Small intestine (tissue), 7 donors: ENCODE results near the gene EXOSC6. TPM values are rescaled to one million over a fixed set of nuclear protein-coding genes. Genes with fewer than 3 reads are reported as not detected.
"Not testable (repeated sequence)": the region's sequence is repeated elsewhere in the genome, so short reads cannot be mapped to it uniquely, and the experiment has no call there.

ENCODE experiments used
- DNase-seq, 2 donors: peaks; one replicate each; pipeline versions ENCODE4 v3.0.0 to v3.0.0-alpha.2; 2013
- FAIRE-seq: peaks from 2 replicates; lab custom pipeline; 2012; peaks lifted over from hg19 to GRCh38; lab: Jason Lieb, UNC
- H3K27ac ChIP-seq, 3 donors: one replicate each; pipeline ENCODE4 v1.5.1; 2013; ENCODE audit warnings: low read length in 2 of 3, mild to moderate bottlenecking in 2 of 3, control low read depth in 1 of 3, inconsistent platforms in 1 of 3, low read depth in 1 of 3, moderate library complexity in 1 of 3
- H3K27me3 ChIP-seq, 3 donors: one replicate each; pipeline ENCODE4 v1.6.1; 2013; ENCODE audit warnings: low read length in 3 of 3, inconsistent platforms in 1 of 3; ENCODE audit not compliant: control insufficient read depth in 3 of 3, insufficient read depth in 3 of 3
- H3K36me3 ChIP-seq, 3 donors: one replicate each; pipeline ENCODE4 v1.6.1; 2013; ENCODE audit warnings: low read length in 3 of 3, inconsistent platforms in 1 of 3, low read depth in 1 of 3, mild to moderate bottlenecking in 1 of 3, moderate library complexity in 1 of 3; ENCODE audit not compliant: control insufficient read depth in 3 of 3, insufficient read depth in 2 of 3
- H3K4me1 ChIP-seq, 3 donors: one replicate each; pipeline ENCODE4 v1.6.1; 2013; ENCODE audit warnings: low read length in 2 of 3, inconsistent platforms in 1 of 3, low read depth in 1 of 3, mild to moderate bottlenecking in 1 of 3, moderate library complexity in 1 of 3; ENCODE audit not compliant: control insufficient read depth in 3 of 3, insufficient read depth in 2 of 3
- H3K4me3 ChIP-seq, 3 donors: one replicate each; pipeline ENCODE4 v1.5.1; 2013; ENCODE audit warnings: low read length in 3 of 3, control low read depth in 1 of 3, inconsistent platforms in 1 of 3, low read depth in 1 of 3, mild to moderate bottlenecking in 1 of 3, moderate library complexity in 1 of 3
- H3K9me3 ChIP-seq, 2 donors: one replicate each; pipeline ENCODE4 v1.6.1; 2013; ENCODE audit warnings: low read depth in 1 of 2, low read length in 1 of 2; ENCODE audit not compliant: control insufficient read depth in 2 of 2, insufficient read depth in 1 of 2
- WGBS, 3 donors: extraction: QIAGEN DNeasy Blood & Tissue Kit; methylation state at CpG; one replicate each; pipeline ENCODE4 v1.1.7; 2013; 5-methylcytosine and 5-hydroxymethylcytosine counted together
- polyA plus RNA-seq, 4 donors: library from polyadenylated mRNA; stranded (reverse) in 3 of 4; unstranded in 1 of 4; fragments of 200-250 nt in 3 of 4; fragments of 120-200 nt in 1 of 4; gene quantifications; one replicate each; pipeline versions ENCODE4 v1.2.1 to v1.2.3, GENCODE V29; 2013
- donor health status: healthy with polysubstance abuse.
- donor health status: control.
- donor health status: control.
- donor health status: Bipolar disorder and iron deficiency.
- donor health status: healthy.

EXOSC6 gene
- polyA plus RNA-seq, 4 donors, result 6.3 to 12.9 (median 11.3) TPM

DNA sequence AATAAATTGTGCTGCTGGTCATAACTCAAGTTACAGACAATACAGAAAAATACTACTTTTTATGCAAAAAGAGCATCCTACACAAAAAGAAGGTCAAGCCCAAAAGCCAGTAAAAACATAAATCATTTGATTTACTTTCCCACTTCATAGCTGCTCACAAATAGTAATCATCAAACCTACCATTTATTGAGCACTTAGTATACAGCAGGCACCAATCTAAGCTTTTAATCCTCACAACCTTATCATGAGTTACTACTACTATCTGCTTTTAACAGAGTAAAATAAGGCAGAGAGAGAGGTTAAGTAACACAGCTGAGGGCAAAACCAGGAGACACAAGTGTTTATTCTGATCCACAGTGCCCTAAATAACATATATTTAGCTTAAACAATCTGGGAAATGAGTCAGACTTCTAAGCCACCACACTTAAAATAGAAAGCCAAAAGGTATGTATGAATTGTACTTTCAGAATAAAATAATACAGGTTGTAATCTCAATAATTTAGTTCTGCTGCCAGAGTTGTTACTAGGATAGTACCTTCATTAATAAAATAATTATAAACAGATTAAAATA lies 39.3 kb upstream of the EXOSC6 start:
- Histone ChIP-seq H3K27ac (no peak overlapping the region), H3K4me3 (no peak overlapping the region), H3K27me3 (no peaks in the 10 kb centered on the region), H3K36me3 (peaks cover 0 to 3% (median 0%) of the 10 kb centered on the region in 3 donors), H3K4me1 (no peaks in the 10 kb centered on the region), H3K9me3 (no peaks in the 10 kb centered on the region)
- DNase-seq (no peak), FAIRE-seq (no peak)

GRCh38 chr16:70289229-70290094 lies 37.7 kb upstream of the EXOSC6 start, which contains the start of gene AARS1:
AARS1 (minus strand) TSS chr16:70289506; CDS start chr16:70282763, 6,743 bp downstream.
- WGBS, 3 donors, result 1 to 2% (median 1%) methylated on average over 40 to 53 of the region's 53 CpGs
- Histone ChIP-seq H3K27ac (peak within 1 kb of the TSS; percentile 90 to 99 (median 95)), H3K36me3 (peaks cover 0 to 16% (median 0%) of the 10 kb centered on the region in 3 donors), H3K4me1 (peaks cover 0 to 3% (median 0%) of the 10 kb centered on the region in 3 donors), H3K27me3 (no peaks in the 10 kb centered on the region), H3K9me3 (no peaks in the 10 kb centered on the region), H3K4me3 (peak within 1 kb of the TSS; percentile 75 to 97 (median 93))
- FAIRE-seq (no peak), DNase-seq (peak; percentile 99)

- not testable (repeated sequence) for H3K4me1 ChIP-seq, DNase-seq, H3K27ac ChIP-seq, FAIRE-seq, H3K9me3 ChIP-seq, H3K27me3 ChIP-seq
- H3K36me3 ChIP-seq, result peaks cover 1 to 29% (median 1%) of the 10 kb centered on the region in 3 donors
- peak overlapping the region in 1 of 3 donors; percentile 16 for H3K4me3 ChIP-seq
- WGBS, 3 donors, result 91 to 92% (median 92%) methylated on average over 17 of the region's 17 CpGs
Observed at GRCh38 chr16:70287304-70287971, 35.7 kb upstream of the EXOSC6 start.

GRCh38 chr16:70276392-70276791 lies 24.7 kb upstream of the EXOSC6 start:
- H3K9me3 ChIP-seq, result no peaks in the 10 kb centered on the region
- H3K27ac ChIP-seq, result no peak overlapping the region
- FAIRE-seq (no peak), DNase-seq (no peak)
- peaks cover 7 to 79% (median 15%) of the 10 kb centered on the region in 3 donors for H3K36me3 ChIP-seq
- H3K4me1 ChIP-seq, result no peaks in the 10 kb centered on the region
- 92 to 96% (median 93%) methylated on average over 1 of the region's 1 CpG for WGBS, 3 donors
- H3K27me3 ChIP-seq, result no peaks in the 10 kb centered on the region
- no peak overlapping the region for H3K4me3 ChIP-seq

- Histone ChIP-seq H3K27ac (no peak overlapping the region), H3K27me3 (no peaks in the 10 kb centered on the region), H3K4me1 (no peaks in the 10 kb centered on the region), H3K4me3 (no peak overlapping the region), H3K9me3 (no peaks in the 10 kb centered on the region), H3K36me3 (peaks cover 6 to 76% (median 8%) of the 10 kb centered on the region in 3 donors)
- no peak for DNase-seq
- FAIRE-seq, result no peak
- 95 to 97% (median 96%) methylated on average over 10 of the region's 10 CpGs for WGBS, 3 donors
Observed at GRCh38 chr16:70271696-70272095, 20.0 kb upstream of the EXOSC6 start.

GRCh38 chr16:70270176-70270575 lies 18.4 kb upstream of the EXOSC6 start:
- 91 to 94% (median 93%) methylated on average over 3 of the region's 3 CpGs for WGBS, 3 donors
- H3K27me3 ChIP-seq, result no peaks in the 10 kb centered on the region
- no peak overlapping the region for H3K27ac ChIP-seq
- peaks cover 5 to 79% (median 14%) of the 10 kb centered on the region in 3 donors for H3K36me3 ChIP-seq
- no peaks in the 10 kb centered on the region for H3K4me1 ChIP-seq
- no peaks in the 10 kb centered on the region for H3K9me3 ChIP-seq
- FAIRE-seq (no peak), DNase-seq (no peak)
- no peak overlapping the region for H3K4me3 ChIP-seq

GRCh38 chr16:70269471-70269870 lies 17.7 kb upstream of the EXOSC6 start:
- H3K4me3 ChIP-seq, result no peak overlapping the region
- H3K27me3 ChIP-seq, result no peaks in the 10 kb centered on the region
- H3K9me3 ChIP-seq, result no peaks in the 10 kb centered on the region
- H3K36me3 ChIP-seq, result peaks cover 5 to 82% (median 20%) of the 10 kb centered on the region in 3 donors
- WGBS, 3 donors, result 89 to 97% (median 96%) methylated on average over 12 of the region's 12 CpGs
- no peak overlapping the region for H3K27ac ChIP-seq
- FAIRE-seq, result no peak
- no peak for DNase-seq
- no peaks in the 10 kb centered on the region for H3K4me1 ChIP-seq

DNA sequence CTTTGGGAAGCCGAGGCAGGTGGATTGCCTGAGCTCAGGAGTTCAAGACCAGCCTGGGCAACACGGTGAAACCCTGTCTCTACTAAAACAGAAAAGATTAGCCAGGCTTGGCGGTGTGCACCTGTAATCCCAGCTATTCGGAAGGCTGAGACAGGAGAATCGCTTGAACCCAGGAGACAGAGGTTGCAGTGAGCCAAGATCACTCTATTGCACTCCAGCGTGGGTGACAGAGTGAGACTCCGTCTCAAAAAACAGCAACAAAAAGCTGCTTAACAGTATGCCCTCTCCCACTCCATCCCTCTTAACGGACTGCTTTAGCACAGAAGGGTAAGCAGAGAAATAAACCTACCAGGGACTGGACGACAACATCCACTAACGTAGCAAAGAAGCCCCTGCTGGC lies 16.2 kb upstream of the EXOSC6 start:
- not testable (repeated sequence) for DNase-seq, H3K4me1 ChIP-seq, FAIRE-seq, H3K27ac ChIP-seq, H3K4me3 ChIP-seq, H3K27me3 ChIP-seq, H3K9me3 ChIP-seq
- peaks cover 8 to 87% (median 29%) of the 10 kb centered on the region in 3 donors for H3K36me3 ChIP-seq
- WGBS, 3 donors, result 93 to 96% (median 95%) methylated on average over 10 of the region's 10 CpGs
